ENCODE measurements around the gene CACNA2D4.

GRCh38 chr12:1870086-1870485, 48.4 kb downstream of the CACNA2D4 start:
- no peak for TF ChIP-seq CTCF (IDR thresholded peaks at IDR 0.05; ENCODE audit: low read depth, low read length, missing input control)
- no peak for TF ChIP-seq GABPA (IDR thresholded peaks at IDR 0.05 in 1 of 2, conservative IDR thresholded peaks at IDR 0.05 in 1 of 2)
- no peak for TF ChIP-seq YY1 (IDR thresholded peaks at IDR 0.05)
- TF ChIP-seq TAF1 (conservative IDR thresholded peaks at IDR 0.05), result no peak
